MM.1S (cell line): ENCODE measurements around the gene BRD4.

Experiments used
- CTCF ChIP-seq: fragments of 300-600 bp; sonication (generic); IDR thresholded peaks from 2 replicates; pipeline ENCODE4 v1.5.1; 2016; ENCODE audit warnings: antibody characterized with exemption, low read length, mixed read lengths
- EZH2 ChIP-seq: fragments of 300-600 bp; sonication (generic); optimal IDR thresholded peaks from 2 replicates; pipeline ENCODE3; 2017; ENCODE audit warnings: low read depth, mild to moderate bottlenecking, antibody characterized with exemption, low read length, mixed read lengths
- EZH2phosphoT487 ChIP-seq: fragments of 300-600 bp; sonication (generic); IDR thresholded peaks from 2 replicates; pipeline ENCODE4 v1.6.1; 2018; ENCODE audit warnings: antibody characterized with exemption, low read length

GRCh38 chr19:15234431-15235130 is 97.8 kb downstream of the BRD4 start:
- TF ChIP-seq CTCF, result no peak
- TF ChIP-seq EZH2, result no peak
- no peak for TF ChIP-seq EZH2phosphoT487
